ENCODE measurements around the gene SERPINE3. TPM values are rescaled to one million over a fixed set of nuclear protein-coding genes. Genes with fewer than 3 reads are reported as not detected.

SERPINE3 gene
- total RNA-seq, 2 experiments from 2014 or later, result not detected

- no peaks in the 10 kb centered on the region for H3K9me3 ChIP-seq (ENCODE audit: low read length)
- H3K4me3 ChIP-seq (ENCODE audit: low read depth, low read length, poor library complexity, severe bottlenecking), result no peak overlapping the region
- TF ChIP-seq CTCF (conservative IDR thresholded peaks at IDR 0.05; ENCODE audit: low read length), result no peak
- no peak for TF ChIP-seq EZH2phosphoT487 (IDR thresholded peaks at IDR 0.05; ENCODE audit: borderline replicate concordance, low read depth, low read length)
- H4K20me1 ChIP-seq (ENCODE audit: insufficient read depth, low read length), result no peaks in the 10 kb centered on the region
- peaks cover 39% of the 10 kb centered on the region; the same call in 1 of the 2 replicates for H3K36me3 ChIP-seq (ENCODE audit: insufficient read depth, low read length)
- H2AFZ ChIP-seq (ENCODE audit: low read length), result no peak overlapping the region
- no peak overlapping the region for H3K27ac ChIP-seq (ENCODE audit: low read depth, low read length, poor library complexity, severe bottlenecking)
- BruUV-seq (replicated peaks), result no TSS peak
- no peak for DNase-seq (ENCODE audit: low spot score)
- no peaks in the 10 kb centered on the region for H3K4me1 ChIP-seq (ENCODE audit: insufficient read depth, low read length, poor library complexity, severe bottlenecking)
- no peak overlapping the region for H3K4me2 ChIP-seq (ENCODE audit: low read length)
- ChIA-PET POLR2A (interaction anchor here (0.5 to 1.1 kb wide), 3 partner anchors 93 to 745 kb away, joined by 3 to 4 read pairs (median 3); partner anchors contain the start of gene INTS6), CTCF (ENCODE audit: unreplicated experiment) (no interaction called here)
- intact Hi-C loops (cut with micrococcal nuclease; ENCODE audit: unreplicated experiment), result no loop called here
- no peaks in the 10 kb centered on the region for H3K79me2 ChIP-seq (ENCODE audit: insufficient read depth, low read depth, low read length)
- no peaks in the 10 kb centered on the region for H3K9me2 ChIP-seq (ENCODE audit: insufficient read depth, low read length)
These were observed 21.0 kb downstream of the SERPINE3 start for GRCh38 chr13:51360489-51360888.

GRCh38 chr13:51361106-51361505, 21.6 kb downstream of the SERPINE3 start:
- intact Hi-C loops (cut with micrococcal nuclease; ENCODE audit: unreplicated experiment), result no loop called here

More at GRCh38 chr13:51361106-51361505, 21.6 kb downstream of the SERPINE3 start:
- Histone ChIP-seq H3K79me2 (ENCODE audit: insufficient read depth, low read depth, low read length) (no peaks in the 10 kb centered on the region), H3K27ac (ENCODE audit: low read depth, low read length, poor library complexity, severe bottlenecking) (no peak overlapping the region), H3K9me3 (ENCODE audit: low read length) (no peaks in the 10 kb centered on the region), H2AFZ (ENCODE audit: low read length) (no peak overlapping the region), H3K9me2 (ENCODE audit: insufficient read depth, low read length) (no peaks in the 10 kb centered on the region), H3K36me3 (ENCODE audit: insufficient read depth, low read length) (peaks cover 43% of the 10 kb centered on the region), H3K4me1 (ENCODE audit: insufficient read depth, low read length, poor library complexity, severe bottlenecking) (no peaks in the 10 kb centered on the region), H3K4me2 (ENCODE audit: low read length) (no peak overlapping the region), H4K20me1 (ENCODE audit: insufficient read depth, low read length) (no peaks in the 10 kb centered on the region), H3K4me3 (ENCODE audit: low read depth, low read length, poor library complexity, severe bottlenecking) (no peak overlapping the region)
- no peak for DNase-seq (ENCODE audit: low spot score)
- BruUV-seq (replicated peaks), result no TSS peak
- CTCF ChIA-PET (ENCODE audit: unreplicated experiment), result no interaction called here
- no peak for TF ChIP-seq EZH2phosphoT487 (IDR thresholded peaks at IDR 0.05; ENCODE audit: borderline replicate concordance, low read depth, low read length)
- TF ChIP-seq CTCF (conservative IDR thresholded peaks at IDR 0.05; ENCODE audit: low read length), result no peak
- POLR2A ChIA-PET, result interaction anchor here (1.1 kb wide), 1 partner anchor 745 kb away, joined by 3 read pairs; no protein-coding TSS in a partner anchor
